ENCODE data around the gene AXIN2.
"Not testable (repeated sequence)": the region's sequence is repeated elsewhere in the genome, so short reads cannot be mapped to it uniquely, and the experiment has no call there.

AXIN2 gene

DNA sequence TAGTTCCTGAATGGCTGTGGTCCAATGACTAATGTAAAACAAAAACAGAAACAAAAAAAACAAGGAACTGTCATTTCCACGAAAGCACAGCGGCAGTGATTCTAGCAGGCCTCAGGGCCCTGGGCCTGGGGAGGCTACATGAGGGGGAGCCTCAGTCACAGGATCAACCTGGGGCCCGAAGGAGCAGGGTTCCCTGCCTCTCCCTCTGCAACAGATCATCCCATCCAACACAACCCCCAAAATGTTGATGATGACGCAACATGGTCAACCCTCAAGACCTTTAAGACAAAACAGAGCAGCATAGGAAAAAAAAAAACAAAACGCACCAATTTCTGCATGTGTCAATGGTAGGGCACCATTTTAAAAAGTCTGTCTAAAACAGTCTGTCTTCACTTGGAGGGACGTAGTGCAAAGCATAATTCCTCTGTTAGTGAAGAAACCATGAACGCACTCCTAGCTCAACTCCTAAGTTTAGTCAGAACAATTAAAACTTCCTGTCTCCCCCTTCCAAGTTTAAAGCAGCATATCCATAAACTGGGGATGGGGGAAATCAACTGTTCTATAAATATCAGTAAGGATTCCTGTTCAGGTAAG lies 32.3 kb downstream of the AXIN2 start:
- intact Hi-C loops (cut with DNase I), result no loop called here

GRCh38 chr17:65527857-65528591 lies 33.4 kb downstream of the AXIN2 start:
- intact Hi-C loops (cut with DNase I), result no loop called here

More for the DNA sequence above, 32.3 kb downstream of the AXIN2 start:
- DNase-seq, result peak in 1 of 10 donors; percentile 33

GRCh38 chr17:65527381-65527780 lies 34.1 kb downstream of the AXIN2 start:
- intact Hi-C loops (cut with DNase I), result no loop called here
- peak in 1 of 10 donors; percentile 42 for DNase-seq

More at GRCh38 chr17:65527857-65528591, 33.4 kb downstream of the AXIN2 start:
- peak in 1 of 10 donors; percentile 59 for DNase-seq

DNA sequence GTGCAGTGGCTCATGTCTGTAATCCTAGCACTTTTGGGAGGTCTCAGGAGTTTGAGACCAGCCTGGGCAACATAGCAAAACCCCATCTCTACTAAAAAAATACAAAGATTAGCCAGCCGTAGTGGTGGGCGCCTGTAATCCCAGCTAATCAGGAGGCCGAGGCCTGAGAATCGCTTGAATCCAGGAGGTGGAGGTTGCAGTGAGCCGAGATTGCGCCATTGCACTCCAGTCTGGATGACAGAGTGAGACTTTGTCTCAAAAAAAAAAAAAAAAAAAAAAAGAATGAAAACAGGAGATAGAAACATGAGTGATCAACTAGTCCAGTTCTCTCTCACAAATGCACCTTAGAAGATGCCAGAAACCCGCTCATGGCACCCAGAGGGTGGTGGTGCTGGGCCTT lies 34.6 kb downstream of the AXIN2 start:
- intact Hi-C loops (cut with DNase I), result not testable (repeated sequence)
- peak in 1 of 10 donors; percentile 12 for DNase-seq

DNA sequence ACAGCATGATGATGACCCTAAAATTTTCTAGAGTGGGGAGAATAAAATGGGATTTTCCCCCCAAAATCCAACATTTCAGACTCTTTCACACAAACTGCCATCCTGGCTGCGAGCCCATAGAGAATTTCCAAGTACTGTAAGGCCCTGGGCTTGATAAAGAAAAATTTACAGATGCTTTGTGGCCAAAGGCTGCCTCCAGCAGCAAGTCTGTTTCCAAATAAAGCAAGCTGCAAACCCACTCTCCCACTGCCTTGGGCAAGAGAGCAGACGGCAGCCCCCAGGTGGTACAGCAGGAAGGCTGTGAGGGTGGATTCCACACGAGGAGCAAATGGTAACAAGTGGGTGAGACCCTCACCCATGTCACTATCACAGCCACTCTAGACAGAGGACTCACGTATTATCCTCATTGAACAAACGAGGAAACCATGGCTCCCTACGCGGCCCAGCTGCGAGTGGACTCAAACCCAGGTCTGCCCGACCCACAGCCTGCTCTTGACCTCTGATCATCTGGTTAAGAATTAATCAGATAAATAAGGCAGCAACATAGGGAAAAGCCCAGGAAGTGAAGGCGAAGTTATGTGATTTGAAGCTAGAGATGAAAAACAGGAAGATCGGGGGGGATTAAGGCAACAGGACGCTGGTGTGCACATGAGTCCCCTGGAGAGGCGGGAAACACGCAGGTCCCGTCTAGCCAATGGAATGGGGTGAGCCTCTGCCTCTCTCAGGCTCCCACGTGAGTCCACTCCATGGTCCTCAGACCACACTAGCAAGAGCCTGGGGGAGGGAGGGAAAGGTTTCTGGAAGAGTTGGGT lies 37.4 kb downstream of the AXIN2 start:
- intact Hi-C loops (cut with DNase I), result no loop called here
- peak in 1 of 10 donors; percentile 18 for DNase-seq

DNA sequence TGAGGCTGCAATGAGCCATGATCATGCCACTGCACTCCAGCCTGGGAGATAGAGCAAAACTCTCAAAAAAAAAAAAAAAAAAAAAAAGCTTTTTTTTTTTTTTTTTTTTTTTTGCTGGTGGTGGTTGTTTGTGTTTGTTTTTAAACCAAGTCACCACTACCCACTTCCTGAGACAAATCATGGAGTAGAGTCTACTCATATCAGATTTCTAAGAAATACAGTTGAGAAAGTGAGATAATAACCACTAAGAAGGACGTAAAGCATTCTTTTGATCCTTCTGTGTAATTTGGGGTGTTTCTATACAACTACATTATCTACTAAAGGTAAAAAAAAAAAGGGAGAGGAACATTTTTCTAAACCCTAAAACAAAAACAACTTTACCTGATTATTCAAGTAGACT lies 38.0 kb downstream of the AXIN2 start:
- intact Hi-C loops (cut with DNase I), result no loop called here
- no peak for DNase-seq

- no peak for DNase-seq
- intact Hi-C loops (cut with DNase I), result no loop called here
Observed at GRCh38 chr17:65522751-65523404, 38.6 kb downstream of the AXIN2 start.

DNA sequence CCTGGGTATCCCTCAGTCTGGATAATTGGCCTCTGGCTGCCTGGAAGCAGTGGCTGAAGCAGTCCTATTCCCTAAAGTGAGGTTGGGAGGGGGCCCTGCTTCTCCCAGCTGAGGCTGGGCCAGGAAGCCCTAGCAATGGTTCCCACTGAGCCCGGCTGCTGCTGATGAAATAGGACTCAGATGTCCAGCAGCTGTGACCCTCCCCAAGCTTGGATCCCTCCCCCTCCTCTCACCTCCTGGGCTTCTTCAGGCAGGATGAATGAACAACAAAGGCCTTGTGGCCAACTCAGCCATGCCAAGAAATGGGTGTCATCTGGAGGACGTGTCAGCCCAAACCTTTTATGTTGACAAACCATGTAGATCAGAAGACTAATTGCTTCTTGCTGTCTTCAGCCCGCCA lies 42.0 kb downstream of the AXIN2 start:
- no peak for DNase-seq
- intact Hi-C loops (cut with DNase I), result no loop called here

DNA sequence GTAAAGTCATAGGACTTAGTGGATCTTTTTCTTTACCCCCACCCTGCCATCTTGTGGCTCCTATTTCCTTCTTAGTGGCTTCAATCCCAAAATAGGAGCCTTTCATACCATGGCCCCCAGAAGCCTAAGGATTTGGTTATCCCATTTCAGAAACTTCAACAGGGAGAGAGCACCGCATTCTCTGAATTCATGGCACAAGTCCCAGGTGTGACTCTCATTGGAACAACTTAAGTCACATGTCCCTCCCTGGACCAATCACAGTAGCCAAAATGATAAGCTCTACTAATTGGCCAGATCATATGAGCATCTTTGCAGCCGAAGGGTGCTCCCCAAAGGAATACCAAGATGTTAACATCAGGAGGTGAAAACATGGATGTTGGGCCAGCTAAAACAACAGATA lies 43.2 kb downstream of the AXIN2 start:
- intact Hi-C loops (cut with DNase I), result no loop called here
- DNase-seq, result no peak

- intact Hi-C loops (cut with DNase I), result no loop called here
- no peak for DNase-seq
Observed at GRCh38 chr17:65515959-65516948, 45.2 kb downstream of the AXIN2 start.

DNA sequence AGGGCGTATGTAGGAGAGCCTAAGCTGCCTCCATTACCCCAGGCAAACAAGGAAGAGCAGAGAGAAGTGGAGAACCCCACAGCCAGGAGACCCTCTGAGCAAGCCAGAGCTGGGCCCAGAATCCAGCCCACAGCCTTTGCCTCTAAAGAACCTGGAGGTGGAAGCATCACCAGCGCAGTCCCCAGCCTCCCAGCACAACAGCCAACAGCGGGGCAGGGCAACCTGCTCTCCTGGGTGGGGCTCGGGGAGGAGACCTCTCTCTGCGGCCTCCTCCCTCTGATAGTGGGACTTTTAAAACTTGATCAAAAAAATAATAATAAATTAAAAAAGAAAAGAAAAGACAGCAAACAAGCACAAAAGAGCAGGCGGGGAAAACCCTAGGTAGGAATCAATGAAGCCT lies 45.9 kb downstream of the AXIN2 start:
- DNase-seq, result no peak
- intact Hi-C loops (cut with DNase I), result no loop called here

DNA sequence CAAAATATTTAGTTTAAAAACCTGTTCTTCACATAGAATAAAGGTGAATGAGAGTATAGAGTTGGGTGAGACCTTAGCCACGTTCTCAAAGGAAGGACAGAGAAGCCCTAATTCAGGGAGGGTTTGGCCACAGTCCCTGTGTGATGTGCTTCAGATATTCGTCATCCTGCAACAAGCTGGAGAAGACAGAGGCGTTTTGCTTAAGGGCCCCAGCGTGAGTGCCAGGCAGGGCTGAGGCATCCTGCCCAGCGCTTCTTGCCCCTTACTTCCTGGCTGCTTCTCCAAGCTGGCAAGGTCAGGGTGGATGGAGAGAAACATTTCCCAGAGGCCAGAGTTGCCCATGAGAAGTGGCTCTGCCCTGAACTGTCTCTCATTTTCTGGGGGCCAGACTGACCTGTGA lies 46.9 kb downstream of the AXIN2 start:
- peak in 2 of 10 donors; percentile 46 to 85 for DNase-seq
- intact Hi-C loops (cut with DNase I), result no loop called here

DNA sequence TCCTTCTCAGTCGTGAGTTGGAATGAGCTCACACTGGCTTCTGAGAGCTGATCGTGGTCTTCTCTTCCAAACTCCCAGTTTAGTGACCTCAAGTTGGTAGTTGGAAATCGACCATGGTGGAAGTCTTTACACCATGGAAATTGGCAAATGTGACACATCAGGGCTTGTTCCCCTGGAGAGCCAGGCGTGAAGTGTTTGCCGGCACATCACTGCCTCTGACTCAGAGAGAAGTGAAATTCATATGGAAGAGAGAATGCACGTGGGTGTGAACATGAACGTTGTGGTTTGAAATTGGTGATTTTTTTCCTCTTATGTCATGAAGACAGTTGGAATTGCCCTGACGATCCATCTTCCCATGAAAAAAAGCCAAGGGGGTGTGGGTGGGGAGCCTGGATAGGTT lies 47.4 kb downstream of the AXIN2 start:
- DNase-seq, result no peak
- intact Hi-C loops (cut with DNase I), result no loop called here

- intact Hi-C loops (cut with DNase I), result no loop called here
- no peak for DNase-seq
Observed at GRCh38 chr17:65511316-65511715, 50.1 kb downstream of the AXIN2 start.

- no peak for DNase-seq
- intact Hi-C loops (cut with DNase I), result no loop called here
Observed at GRCh38 chr17:65509032-65509431, 52.4 kb downstream of the AXIN2 start.

GRCh38 chr17:65504673-65505072 lies 56.8 kb downstream of the AXIN2 start:
- DNase-seq; intact Hi-C loops (cut with DNase I): not testable (repeated sequence)

DNA sequence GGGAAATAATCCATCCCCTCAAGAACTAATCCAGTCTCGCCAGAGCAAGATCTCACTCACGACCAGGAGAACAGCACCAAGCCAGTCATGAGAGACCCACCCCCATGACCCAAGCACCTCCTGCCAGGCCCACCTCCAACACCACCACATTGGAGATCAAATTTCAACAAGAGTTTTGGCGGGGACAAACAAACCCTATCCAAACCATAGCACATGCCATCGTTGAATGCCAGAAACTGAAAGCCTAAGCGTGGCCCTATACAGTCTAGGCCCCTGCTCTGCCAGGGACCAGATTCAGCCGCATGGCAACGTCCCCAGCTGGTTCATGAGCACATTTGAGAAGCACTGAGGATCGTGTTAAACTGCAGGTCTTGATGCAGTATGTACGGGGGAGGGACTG lies 57.3 kb downstream of the AXIN2 start:
- intact Hi-C loops (cut with DNase I), result no loop called here

GRCh38 chr17:65503557-65503956 lies 57.9 kb downstream of the AXIN2 start:
- intact Hi-C loops (cut with DNase I), result no loop called here

More for the DNA sequence above, 57.3 kb downstream of the AXIN2 start:
- DNase-seq, result no peak

DNA sequence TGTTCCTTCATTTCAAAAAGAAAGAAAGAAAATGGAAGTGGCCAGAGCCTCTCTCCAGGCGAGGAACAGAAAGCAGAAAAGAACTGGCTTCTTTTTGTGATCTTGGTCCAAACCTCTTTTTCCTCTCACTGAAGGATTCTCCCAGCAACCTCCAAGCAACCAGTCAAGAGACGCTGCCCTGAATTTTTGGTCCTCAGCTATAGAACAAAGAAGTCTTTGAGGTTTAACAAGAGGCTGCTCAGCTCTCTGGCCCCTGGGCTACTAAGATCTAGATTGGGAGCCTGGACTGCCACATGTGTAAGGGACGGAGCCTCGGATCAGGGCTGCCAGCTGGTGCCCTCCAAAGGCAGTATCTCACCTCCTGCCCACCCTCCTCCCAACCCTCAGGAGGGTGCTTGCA lies 62.6 kb downstream of the AXIN2 start:
- intact Hi-C loops (cut with DNase I), result no loop called here

More at GRCh38 chr17:65503557-65503956, 57.9 kb downstream of the AXIN2 start:
- DNase-seq, result no peak

GRCh38 chr17:65496801-65497200 lies 64.6 kb downstream of the AXIN2 start:
- peak in 1 of 10 donors; percentile 82 for DNase-seq
- intact Hi-C loops (cut with DNase I), result no loop called here

More for the DNA sequence above, 62.6 kb downstream of the AXIN2 start:
- DNase-seq, result no peak
